Nucleus accumbens (tissue), 56 donors: ENCODE results near the gene LGALS16.
A peak's percentile ranks its signal among the peaks of the same experiment; 100 is the strongest.
"Not testable (repeated sequence)": the region's sequence is repeated elsewhere in the genome, so short reads cannot be mapped to it uniquely, and the experiment has no call there.

ENCODE experiments used
- DNase-seq, 56 donors: peaks; one replicate each; lab custom pipeline; 2025; lab: John Stamatoyannopoulos, UW

The LGALS16 gene, protein sequence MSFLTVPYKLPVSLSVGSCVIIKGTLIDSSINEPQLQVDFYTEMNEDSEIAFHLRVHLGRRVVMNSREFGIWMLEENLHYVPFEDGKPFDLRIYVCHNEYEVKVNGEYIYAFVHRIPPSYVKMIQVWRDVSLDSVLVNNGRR

DNA sequence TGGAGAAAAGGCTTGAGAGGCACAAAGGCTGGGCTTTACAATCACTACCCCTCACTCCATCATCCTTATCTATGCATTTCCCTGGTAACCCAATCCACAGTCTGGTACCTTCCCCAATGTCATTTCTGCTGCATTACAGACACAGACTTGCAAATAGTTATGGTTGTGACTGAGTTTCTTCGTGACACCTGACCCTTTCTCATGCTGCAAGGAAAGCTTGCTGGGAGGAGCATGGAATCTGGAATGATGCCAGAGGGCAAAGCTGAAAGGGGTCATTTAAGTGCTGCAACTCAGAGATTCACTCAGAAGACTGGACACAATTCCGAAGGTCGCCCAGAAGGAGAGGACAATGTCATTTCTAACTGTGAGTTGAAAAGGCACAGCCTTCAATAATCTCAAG, at the start of gene LGALS16:
Gene LGALS16, plus strand, starts transcription at position 301 of the 400 bp plus-strand sequence. Its CDS starts 49 bp downstream, at position 350.
- no peak for DNase-seq

DNA sequence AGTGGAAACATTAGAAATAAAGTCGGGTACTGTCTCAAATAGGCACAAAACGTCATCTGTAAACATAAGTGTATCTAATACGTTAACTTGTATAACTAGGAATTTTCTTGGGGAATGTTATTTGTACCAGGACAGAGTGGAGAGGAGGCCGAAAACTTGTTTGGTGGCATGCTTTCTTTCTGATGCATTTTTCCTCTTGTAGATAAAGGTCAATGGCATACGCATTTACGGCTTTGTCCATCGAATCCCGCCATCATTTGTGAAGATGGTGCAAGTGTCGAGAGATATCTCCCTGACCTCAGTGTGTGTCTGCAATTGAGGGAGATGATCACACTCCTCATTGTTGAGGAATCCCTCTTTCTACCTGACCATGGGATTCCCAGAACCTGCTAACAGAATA, 48.7 kb upstream of the LGALS16 start:
- no peak for DNase-seq

DNA sequence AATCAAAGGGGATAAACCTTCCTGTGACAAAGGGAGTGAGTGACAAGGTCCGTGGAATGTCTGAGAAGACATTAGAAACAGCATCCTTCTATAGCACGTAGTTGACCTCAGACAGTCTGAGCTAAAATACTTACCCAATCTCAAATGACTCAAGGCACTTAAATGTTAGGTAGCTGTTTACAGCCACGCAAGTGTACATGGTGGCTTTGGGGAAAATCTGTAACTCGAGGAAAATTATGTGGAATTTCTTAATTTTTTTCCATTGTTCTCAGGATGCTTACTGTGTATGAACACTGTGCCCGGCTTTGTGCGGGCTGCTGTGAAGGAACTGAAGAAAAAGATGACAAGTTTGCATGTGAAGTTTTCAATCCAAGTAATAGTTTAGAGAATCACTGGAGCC, 48.2 kb upstream of the LGALS16 start:
- no peak for DNase-seq

DNA sequence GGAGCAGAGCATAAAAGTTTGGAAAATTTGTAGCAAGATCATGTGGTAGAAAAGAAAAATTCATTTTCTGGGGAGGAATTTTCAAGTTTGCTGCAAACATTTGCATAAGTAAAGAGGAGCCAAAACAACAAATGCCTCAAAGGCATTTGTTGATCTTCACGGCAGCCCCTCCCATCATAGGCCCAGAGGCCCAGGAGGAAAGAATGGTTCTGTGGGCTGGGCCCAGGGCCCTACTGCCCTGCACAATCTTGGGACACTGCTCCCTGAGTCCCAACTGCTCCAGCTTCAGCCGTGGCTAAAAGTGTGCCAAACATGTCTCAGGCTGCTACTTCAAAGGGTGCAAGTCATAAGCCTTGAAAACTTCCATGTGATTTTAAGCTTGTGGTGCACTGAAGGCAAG, 42.1 kb upstream of the LGALS16 start:
- DNase-seq = no peak

DNA sequence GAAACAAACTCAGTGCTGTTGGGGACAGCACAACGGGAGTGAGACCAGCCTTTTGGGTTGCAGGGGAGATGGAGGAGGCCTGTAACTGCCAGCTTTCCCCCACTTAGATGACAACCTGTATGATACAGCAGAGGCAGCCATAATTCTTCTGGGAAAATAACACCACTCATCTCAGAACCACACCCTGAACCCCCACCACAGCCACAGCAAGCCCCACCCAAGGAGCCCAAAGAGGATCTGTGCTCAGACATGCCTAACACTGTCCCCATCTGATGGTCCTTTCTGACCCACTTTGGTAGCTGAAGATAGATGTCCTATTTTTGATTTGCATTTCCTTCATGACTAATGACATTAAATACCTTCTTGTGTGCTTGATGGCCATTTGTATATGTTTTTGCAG, 38.0 kb upstream of the LGALS16 start:
- no peak for DNase-seq

DNA sequence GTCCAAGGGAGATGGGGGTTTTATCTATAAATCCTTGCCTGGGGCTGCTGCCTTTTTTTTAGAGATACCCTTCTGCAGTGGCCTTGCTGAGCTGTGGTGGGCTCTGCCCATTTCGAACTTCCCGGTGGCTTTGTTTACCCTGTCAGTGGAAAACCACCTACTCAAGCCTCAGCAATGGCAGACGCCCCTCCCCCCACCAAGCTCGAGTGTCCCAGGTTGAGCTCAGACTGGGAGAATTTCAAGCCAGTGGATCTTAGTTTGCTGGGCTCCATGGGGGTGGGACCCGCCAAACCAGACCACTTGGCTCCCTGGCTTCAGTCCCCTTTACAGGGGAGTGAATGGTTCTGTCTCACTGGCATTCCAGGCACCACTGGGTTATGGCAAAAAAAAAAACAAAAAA, 31.8 kb upstream of the LGALS16 start:
- DNase-seq = no peak

DNA sequence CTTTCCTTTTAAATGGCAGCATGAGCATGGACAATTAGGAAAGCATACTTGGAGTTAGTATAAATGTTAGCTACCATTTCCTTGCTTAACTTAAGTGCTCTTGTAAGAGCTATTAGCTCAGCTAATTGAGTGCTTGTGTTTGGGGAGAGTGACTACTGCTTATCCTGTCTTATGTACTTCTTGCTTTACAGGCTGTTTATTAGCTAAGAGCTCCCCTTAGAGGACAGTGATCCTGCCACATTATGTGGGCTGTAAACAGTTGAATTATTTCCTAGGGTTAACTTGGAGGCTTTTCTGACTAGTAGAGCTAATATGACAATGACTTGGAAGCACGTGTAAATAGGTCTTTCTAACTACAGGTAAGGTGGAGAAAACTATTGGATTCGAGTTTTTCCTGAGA, 28.1 kb upstream of the LGALS16 start:
- DNase-seq = not testable (repeated sequence)

DNA sequence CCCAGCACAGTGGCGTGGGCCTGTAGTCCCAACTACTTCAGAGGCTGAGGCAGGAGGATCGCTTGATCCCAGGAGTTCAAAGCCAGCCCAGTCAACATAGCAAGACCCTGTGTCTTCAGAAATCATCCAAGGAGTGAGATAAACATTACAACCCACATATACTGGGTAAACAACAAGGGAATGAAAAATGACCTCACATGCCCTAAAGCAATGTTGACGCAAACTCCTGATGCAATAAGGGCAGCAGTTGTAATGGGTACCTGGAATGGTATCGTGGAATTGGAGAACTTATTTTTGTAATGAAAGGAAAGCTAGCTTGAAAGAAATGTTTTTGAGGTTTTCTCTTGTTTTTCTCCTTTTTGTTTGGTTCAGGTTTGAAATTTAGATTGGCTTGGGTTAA, 24.5 kb upstream of the LGALS16 start:
- DNase-seq = no peak

DNA sequence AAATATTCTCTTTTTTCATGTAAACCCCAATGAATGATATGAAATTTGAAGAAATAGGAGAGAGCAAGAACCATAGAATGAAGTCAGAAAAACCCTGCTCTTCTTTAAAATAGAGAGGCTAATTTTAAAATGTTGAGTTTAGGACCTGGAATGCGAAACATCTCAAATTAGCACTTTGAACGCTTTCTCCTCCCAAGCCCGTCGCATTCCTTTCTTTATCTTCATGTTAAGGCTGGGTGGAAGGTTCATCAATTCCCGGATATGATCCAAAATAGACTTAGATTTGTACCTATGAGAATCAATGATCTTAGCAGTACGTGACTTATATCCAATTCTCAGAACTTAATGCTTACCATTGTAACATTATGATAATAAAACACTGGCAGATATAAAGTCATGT, 24.1 kb upstream of the LGALS16 start:
- no peak for DNase-seq

DNA sequence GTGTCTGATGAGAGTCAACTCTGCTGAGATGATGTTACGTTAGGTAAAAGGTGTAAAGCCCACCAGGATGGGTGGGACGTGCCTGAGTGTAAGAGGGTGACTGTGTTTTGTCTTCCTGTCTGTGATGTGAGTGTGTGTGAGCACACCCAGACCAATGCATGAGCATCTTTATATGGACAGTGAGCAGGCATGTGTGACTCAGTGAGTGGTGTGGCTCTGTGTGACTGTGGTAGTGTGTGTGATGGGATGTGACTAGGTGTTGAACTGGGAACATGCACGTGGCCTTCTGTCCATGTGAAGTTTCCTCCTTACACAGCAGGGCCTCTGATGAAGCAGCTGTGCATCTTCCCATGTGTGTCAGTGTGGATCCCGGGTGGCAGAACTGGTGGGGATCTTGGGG, 17.8 kb upstream of the LGALS16 start:
- DNase-seq = no peak

DNA sequence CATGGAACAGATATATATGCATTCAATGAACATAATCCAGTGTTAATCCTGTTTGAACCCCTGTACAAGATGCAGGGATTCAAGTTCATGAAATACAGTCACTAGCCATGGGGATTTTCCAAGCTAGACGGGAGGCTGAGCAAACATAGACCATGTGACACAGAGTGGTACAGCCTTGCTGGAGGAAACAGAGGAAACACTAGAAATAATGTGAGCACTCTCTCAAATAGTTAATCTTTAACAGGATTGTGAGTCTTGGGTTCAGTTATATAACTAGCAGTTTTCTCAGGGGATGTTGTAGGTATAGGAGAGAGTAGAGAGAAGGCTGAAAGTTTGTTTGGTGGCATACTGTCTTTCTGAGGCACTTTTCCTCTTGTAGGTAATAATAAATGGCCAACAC, 13.9 kb upstream of the LGALS16 start:
- no peak for DNase-seq

DNA sequence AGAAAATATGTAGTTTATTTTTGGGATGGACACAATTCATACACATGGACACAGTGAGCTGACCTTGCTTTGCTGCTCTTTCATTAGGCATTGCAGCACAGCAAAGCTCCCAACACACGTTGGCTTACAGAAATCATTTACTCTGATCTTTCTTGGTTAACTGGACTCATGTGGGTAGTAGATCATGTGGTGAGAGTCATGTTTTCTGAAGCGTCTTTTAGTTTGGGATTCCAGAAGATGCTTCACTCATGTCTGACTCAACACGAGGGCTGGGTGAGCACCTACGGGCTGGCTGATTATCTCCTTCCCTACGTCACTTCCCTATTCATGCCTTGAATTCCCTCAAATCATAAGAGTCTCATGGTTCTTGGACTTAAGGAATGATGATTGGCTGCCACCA, 12.1 kb upstream of the LGALS16 start:
- no peak for DNase-seq

DNA sequence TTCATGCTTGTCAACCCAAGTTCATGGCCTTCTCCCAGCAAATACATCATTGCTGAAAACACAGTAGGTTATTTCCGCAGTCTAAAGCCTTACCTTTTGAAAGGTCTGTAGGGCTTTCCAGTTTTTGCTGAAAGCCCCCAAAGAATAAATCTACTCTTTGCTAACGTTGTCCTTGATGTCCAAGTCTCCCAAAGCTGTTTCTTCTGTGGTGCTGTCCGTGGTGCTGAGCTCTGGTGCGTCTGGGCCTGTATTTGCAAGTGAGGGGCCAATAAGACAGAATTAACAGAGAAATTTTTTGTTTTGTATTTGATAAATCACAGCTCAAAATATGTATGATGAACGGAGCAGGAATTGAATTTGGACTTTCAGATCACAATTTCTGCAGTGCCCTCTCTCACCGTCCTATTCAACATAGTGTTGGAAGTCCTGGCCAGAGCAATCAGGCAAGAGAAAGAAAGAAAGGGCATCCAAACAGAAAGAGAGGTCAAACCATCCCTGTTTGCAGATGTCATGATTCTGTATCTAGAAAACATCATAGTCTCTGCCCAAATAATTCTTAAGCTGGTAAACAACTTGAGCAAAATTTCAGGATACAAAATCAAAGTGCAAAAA, 9.8 kb upstream of the LGALS16 start:
- DNase-seq = no peak

DNA sequence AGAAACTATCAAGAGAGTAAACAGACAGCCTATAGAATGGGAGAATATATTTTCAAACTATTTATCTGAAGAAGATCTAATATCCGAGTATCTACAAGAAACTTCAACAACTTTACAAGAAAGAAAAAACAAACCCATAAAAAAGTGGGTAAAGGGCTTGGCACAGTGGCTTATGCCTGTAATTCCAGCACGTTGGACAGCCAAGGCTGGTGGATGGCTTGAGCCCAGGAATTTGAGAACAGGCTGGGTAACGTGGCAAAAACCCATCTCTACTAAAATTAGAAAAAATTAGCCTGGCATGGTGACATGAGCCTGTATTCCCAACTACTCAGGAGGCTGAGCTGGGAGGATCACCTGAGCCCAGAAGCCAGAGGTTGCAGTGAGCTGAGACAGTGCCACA, 7.8 kb upstream of the LGALS16 start:
- no peak for DNase-seq

DNA sequence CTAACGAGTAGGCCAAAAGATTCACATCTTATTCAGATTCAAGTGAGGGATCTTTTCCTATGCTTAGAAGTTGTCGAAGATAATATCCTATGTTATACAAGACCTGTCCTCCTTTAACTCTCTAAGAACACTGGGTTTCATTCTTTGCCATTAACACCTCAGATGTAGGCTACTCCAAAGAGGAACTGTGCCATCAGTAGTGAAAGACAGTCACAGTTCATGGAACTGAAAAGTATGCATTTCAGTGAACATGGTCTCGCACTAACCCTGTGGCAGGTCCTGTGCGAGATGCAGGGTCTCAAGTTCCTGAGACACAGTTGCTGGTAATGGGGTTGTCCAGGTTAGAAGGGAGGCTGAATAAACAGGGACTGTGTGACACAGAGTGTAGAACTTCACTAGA, 4.1 kb downstream of the LGALS16 start:
- no peak for DNase-seq

DNA sequence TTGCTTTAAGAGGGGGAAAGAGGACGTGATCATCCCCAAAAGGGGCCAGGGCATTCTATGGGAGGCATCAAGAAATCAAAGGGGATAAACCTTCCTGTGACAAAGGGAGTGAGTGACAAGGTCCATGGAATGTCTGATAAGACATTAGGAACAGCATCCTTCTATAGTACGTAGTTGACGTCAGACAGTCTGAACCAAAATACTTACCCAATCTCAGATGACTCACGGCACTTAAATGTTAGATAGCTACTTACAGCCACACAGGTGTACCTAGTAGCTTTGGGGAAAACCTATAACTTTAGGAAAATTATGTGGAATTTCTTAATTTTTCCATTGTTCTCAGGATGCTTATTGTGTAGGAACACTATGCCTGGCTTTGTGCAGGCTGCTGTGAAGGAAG, 4.9 kb downstream of the LGALS16 start:
- no peak for DNase-seq

DNA sequence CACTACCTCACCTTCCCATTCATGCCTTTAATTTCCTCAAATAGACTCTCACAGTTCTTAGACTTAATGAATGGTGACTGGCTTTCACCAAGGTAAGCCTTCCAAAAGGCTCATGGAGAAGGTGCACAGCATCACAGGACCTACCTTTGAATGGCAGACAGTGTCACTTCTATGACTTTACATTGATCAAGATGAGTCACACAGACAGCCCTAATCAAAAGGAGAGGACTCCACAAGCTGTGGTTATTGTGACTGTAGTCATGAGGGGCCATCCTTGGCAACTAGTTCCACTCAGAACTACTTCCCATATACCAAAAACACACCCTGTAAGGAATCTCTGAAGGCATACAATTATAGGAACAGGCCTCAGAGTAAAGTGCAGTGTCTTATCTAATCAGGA, 5.9 kb downstream of the LGALS16 start:
- no peak for DNase-seq

DNA sequence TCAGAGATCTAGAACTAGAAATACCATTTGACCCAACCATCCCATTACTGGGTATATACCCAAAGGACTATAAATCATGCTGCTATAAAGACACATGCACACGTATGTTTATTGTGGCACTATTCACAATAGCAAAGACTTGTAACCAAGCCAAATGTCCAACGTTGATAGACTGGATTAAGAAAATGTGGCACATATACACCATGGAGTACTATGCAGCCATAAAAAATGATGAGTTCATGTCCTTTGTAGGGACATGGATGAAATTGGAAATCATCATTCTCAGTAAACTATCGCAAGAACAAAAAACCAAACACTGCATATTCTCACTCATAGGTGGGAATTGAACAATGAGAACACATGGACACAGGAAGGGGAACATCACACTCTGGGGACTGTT, 14.1 kb downstream of the LGALS16 start:
- DNase-seq = not testable (repeated sequence)

DNA sequence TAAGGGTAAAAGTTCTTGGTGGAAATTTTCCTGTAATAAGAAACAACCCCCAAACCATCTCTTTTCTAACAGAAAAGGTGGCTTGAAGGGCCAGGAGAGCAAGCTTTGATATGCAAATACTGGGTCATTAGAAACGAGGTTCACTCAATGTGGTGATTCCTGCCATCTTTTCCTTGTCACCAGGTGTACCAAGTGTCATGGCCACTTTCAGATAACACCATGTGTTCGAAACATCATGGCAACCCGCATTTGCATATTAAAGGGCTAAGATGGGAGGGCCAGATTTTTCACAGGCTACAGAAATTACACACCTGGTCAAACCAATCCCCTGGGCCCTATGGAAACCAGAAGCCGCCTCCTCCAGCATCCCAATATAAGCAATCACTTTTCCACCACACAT, 15.3 kb downstream of the LGALS16 start:
- DNase-seq = no peak

DNA sequence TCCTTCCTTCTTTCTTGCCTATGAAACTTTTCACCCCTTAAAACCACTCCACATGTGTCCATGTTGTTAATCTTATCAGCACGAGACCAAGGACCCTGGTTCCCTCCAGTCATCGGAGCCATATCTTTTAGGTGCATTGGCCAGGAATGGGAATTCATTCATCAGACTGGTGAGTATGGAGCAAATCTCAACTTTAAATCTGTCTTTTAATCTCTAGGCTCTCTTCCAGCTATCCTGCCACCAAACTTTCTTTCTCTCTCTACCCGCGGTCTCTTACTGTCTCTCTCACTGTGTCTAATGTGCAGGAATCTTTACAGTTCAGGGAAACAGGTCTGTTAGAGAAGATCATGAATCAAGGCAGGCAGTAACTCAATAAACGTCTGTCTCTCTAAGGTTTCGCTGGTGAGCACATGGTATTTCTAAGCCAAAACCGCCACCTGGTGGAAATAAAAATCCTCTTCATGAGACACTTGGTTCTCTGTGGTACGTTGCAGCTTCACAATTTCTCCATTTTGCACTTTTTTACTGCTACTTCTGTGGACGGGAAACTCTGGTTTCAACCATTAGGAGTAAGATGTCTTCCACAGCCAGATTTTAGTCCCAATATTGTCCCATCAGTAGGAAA, 16.1 kb downstream of the LGALS16 start:
- DNase-seq = peak in 20 of 56 donors; percentile 0 to 50 (median 8)

DNA sequence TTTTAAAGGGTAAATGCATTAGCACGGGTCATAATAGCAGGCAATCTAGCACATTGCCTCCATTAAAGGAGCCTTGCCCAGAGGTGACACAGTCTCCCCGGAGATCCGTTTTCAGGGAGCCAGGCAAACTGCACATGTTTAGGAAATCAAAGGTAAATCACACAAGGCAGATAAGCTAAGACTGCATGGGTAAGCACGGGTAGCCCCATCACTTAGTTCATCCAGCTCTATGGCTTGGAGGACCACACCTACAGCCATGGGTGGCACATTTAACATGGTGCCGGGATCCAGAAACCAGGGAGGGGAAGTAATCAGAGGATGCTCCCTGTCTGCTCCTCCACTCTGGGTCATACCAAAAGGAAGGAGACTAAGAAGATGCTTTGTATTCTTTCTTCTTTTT, 16.8 kb downstream of the LGALS16 start:
- no peak for DNase-seq

DNA sequence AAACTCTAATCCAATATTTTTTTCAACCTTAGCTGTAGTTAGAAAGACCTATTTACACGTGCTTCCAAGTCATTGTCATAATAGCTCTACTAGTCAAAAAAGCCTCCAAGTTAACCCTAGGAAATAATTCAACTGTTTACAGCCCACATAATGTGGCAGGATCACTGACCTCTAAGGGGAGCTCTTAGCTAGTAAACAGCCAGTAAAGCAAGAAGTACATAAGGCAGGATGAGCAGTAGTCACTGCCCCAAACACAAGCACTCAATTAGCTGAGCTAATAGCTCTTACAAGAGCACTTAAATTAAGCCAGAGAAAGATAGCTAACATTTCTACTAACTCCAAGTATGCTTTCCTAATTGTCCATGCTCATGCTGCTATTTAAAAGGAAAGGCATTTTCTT, 18.1 kb downstream of the LGALS16 start:
- DNase-seq = not testable (repeated sequence)
